Testis (tissue), 3 donors: ENCODE results near the gene MTOR. TPM values are rescaled to one million over a fixed set of nuclear protein-coding genes. Genes with fewer than 3 reads are reported as not detected.

Experiments
- DNase-seq: peaks from one replicate; pipeline ENCODE4 v3.0.0-alpha.2; 2019
- H3K27ac ChIP-seq, 2 donors: fragments of 200-600 bp; sonication (generic); one replicate each; pipeline ENCODE4 v1.5.1; 2019
- H3K27me3 ChIP-seq: fragments of 200-600 bp; sonication (generic); one replicate; pipeline ENCODE4 v1.5.1; 2019
- H3K36me3 ChIP-seq: fragments of 200-600 bp; sonication (generic); one replicate; pipeline ENCODE4 v1.5.1; 2017; ENCODE audit warnings: low read depth; ENCODE audit errors: missing control alignments
- H3K4me1 ChIP-seq: fragments of 200-600 bp; sonication (generic); one replicate; pipeline ENCODE4 v1.5.1; 2019
- H3K4me3 ChIP-seq, 2 donors: fragments of 200-600 bp; sonication (generic); one replicate each; pipeline ENCODE4 v1.5.1; 2017 to 2019
- H3K9me3 ChIP-seq: fragments of 200-600 bp; sonication (generic); one replicate; pipeline ENCODE4 v1.5.1; 2017
- CTCF ChIP-seq, 3 experiments: fragments of 450-650 bp in 2 of 3; fragments of 200-600 bp in 1 of 3; sonication (generic) in 1 of 3; IDR thresholded peaks; one replicate each; pipeline ENCODE4 v1.5.1; 2016 to 2019; ENCODE audit warnings: antibody characterized with exemption in 3 of 3, mild to moderate bottlenecking in 2 of 3, moderate library complexity in 1 of 3
- POLR2A ChIP-seq: fragments of 450-650 bp; IDR thresholded peaks from one replicate; pipeline ENCODE4 v1.6.1; 2017; ENCODE audit warnings: antibody characterized with exemption, mild to moderate bottlenecking, moderate library complexity
- WGBS, 2 donors: methylation state at CpG; one replicate each; pipeline ENCODE4 v1.1.5; 2018; 5-methylcytosine and 5-hydroxymethylcytosine counted together
- intact Hi-C: fragments of 100-400 bp; cut with DNase I; formaldehyde crosslinking; loops from one replicate; pipeline ENCODE4 v1.15.1; 2023; ENCODE audit warnings: low total_unique reads
- polyA plus RNA-seq: library from polyadenylated mRNA; stranded (reverse); fragments of 350-450 nt; fragmentation: Illumina TruSeq; extraction: RNeasy Lipid Tissue Mini Kit (QIAGEN cat#74804); gene quantifications from one replicate; pipeline ENCODE4 v1.2.3, GENCODE V29; 2014; ENCODE audit warnings: low read depth, low replicate concordance; ENCODE audit not compliant: insufficient read depth
- total RNA-seq, 2 donors: library from RNA; depleted of rRNA; stranded (reverse); fragments of >200 nt; gene quantifications; one replicate each; pipeline ENCODE4 v1.2.3, GENCODE V29; 2016

MTOR gene
- total and polyA plus RNA-seq, 3 donors from 2014 or later, result 83.3 to 129 (median 108) TPM

- Histone ChIP-seq H3K4me1 (no peaks in the 10 kb centered on the region), H3K27me3 (no peaks in the 10 kb centered on the region), H3K36me3 (no peaks in the 10 kb centered on the region), H3K9me3 (no peaks in the 10 kb centered on the region), H3K4me3 (no peak overlapping the region), H3K27ac (no peak overlapping the region)
- TF ChIP-seq CTCF (IDR thresholded peaks at IDR 0.05), result no peak
- no peak for TF ChIP-seq POLR2A
- no peak for DNase-seq
- intact Hi-C loops, result no loop called here
- 100% methylated on average over 2 of the region's 2 CpGs for WGBS, 2 donors
Measured at GRCh38 chr1:11295905-11296304, 33.6 kb upstream of the MTOR start.

GRCh38 chr1:11294951-11295350 is 32.6 kb upstream of the MTOR start:
- 76 to 86% methylated on average over 8 of the region's 8 CpGs for WGBS, 2 donors
- TF ChIP-seq POLR2A (no peak), CTCF (IDR thresholded peaks at IDR 0.05) (no peak)
- DNase-seq, result no peak
- Histone ChIP-seq H3K27ac (no peak overlapping the region), H3K36me3 (no peaks in the 10 kb centered on the region), H3K4me1 (no peaks in the 10 kb centered on the region), H3K9me3 (no peaks in the 10 kb centered on the region), H3K27me3 (no peaks in the 10 kb centered on the region), H3K4me3 (no peak overlapping the region)
- intact Hi-C loops, result no loop called here

- H3K4me3 ChIP-seq, result no peak overlapping the region
- no peaks in the 10 kb centered on the region for H3K4me1 ChIP-seq
- no peak overlapping the region for H3K27ac ChIP-seq
- H3K9me3 ChIP-seq, result no peaks in the 10 kb centered on the region
- 87 to 89% methylated on average over 6 of the region's 6 CpGs for WGBS, 2 donors
- intact Hi-C loops, result no loop called here
- no peaks in the 10 kb centered on the region for H3K36me3 ChIP-seq
- DNase-seq, result no peak
- TF ChIP-seq CTCF (IDR thresholded peaks at IDR 0.05) (no peak), POLR2A (no peak)
- no peaks in the 10 kb centered on the region for H3K27me3 ChIP-seq
Measured at GRCh38 chr1:11293856-11294255, 31.5 kb upstream of the MTOR start.

- Histone ChIP-seq H3K4me1 (no peaks in the 10 kb centered on the region), H3K9me3 (no peaks in the 10 kb centered on the region), H3K36me3 (no peaks in the 10 kb centered on the region), H3K4me3 (no peak overlapping the region), H3K27me3 (no peaks in the 10 kb centered on the region), H3K27ac (no peak overlapping the region)
- TF ChIP-seq CTCF (IDR thresholded peaks at IDR 0.05) (no peak), POLR2A (no peak)
- no peak for DNase-seq
- WGBS, 2 donors, result 68 to 84% methylated on average over 2 of the region's 2 CpGs
- intact Hi-C loops, result no loop called here
Measured at GRCh38 chr1:11291049-11291448, 28.7 kb upstream of the MTOR start.

GRCh38 chr1:11289064-11289463 is 26.7 kb upstream of the MTOR start:
- WGBS, 2 donors, result 87 to 89% methylated on average over 5 of the region's 5 CpGs
- TF ChIP-seq POLR2A (no peak), CTCF (IDR thresholded peaks at IDR 0.05) (no peak)
- Histone ChIP-seq H3K36me3 (no peaks in the 10 kb centered on the region), H3K4me1 (no peaks in the 10 kb centered on the region), H3K4me3 (no peak overlapping the region), H3K27ac (no peak overlapping the region), H3K27me3 (no peaks in the 10 kb centered on the region), H3K9me3 (no peaks in the 10 kb centered on the region)
- intact Hi-C loops, result no loop called here
- DNase-seq, result no peak
